Progenitor cell of endocrine pancreas (in vitro differentiated cells): ENCODE data around the gene TIGD3. TPM values are rescaled to one million over a fixed set of nuclear protein-coding genes. Genes with fewer than 3 reads are reported as not detected.

Experiments
- DNase-seq: peaks from one replicate; pipeline ENCODE4 v3.0.0; 2021; ENCODE audit warnings: low spot score; ENCODE audit not compliant: unreplicated experiment
- H3K27ac Mint-ChIP-seq: 2 replicates; pipeline ENCODE4 v1.8.0; 2021; ENCODE audit warnings: mild to moderate bottlenecking, moderate library complexity, mixed read lengths
- H3K27me3 Mint-ChIP-seq: 2 replicates; pipeline ENCODE4 v1.8.0; 2021; ENCODE audit warnings: mixed read lengths
- H3K36me3 Mint-ChIP-seq: 2 replicates; pipeline ENCODE4 v1.8.0; 2022; ENCODE audit warnings: mixed read lengths; ENCODE audit not compliant: insufficient read depth
- H3K4me1 Mint-ChIP-seq: 2 replicates; pipeline ENCODE4 v1.8.0; 2021; ENCODE audit warnings: low read depth, mixed read lengths
- H3K4me3 Mint-ChIP-seq: 2 replicates; pipeline ENCODE4 v1.8.0; 2021; ENCODE audit warnings: low read depth, mild to moderate bottlenecking, moderate library complexity, mixed read lengths
- H3K9me3 Mint-ChIP-seq: 2 replicates; pipeline ENCODE4 v1.8.0; 2021; ENCODE audit warnings: low read depth, mixed read lengths
- total RNA-seq: library from RNA; stranded (reverse); gene quantifications from 2 replicates; pipeline ENCODE4 v1.2.1, GENCODE V29; 2021
- TF ChIP-seq, protein P1 (sequence below): fragments of 200-600 bp; sonication (generic); IDR thresholded peaks from one replicate; pipeline ENCODE4 v1.5.0; 2021; ENCODE audit warnings: antibody characterized with exemption, mild to moderate bottlenecking; ENCODE audit not compliant: unreplicated experiment

The TIGD3 gene
- total RNA-seq, 1 donor from 2014 or later, result 3.0 TPM

- H3K27ac Mint-ChIP-seq, result peak overlapping the region; percentile 97
- TF ChIP-seq, protein P1, sequence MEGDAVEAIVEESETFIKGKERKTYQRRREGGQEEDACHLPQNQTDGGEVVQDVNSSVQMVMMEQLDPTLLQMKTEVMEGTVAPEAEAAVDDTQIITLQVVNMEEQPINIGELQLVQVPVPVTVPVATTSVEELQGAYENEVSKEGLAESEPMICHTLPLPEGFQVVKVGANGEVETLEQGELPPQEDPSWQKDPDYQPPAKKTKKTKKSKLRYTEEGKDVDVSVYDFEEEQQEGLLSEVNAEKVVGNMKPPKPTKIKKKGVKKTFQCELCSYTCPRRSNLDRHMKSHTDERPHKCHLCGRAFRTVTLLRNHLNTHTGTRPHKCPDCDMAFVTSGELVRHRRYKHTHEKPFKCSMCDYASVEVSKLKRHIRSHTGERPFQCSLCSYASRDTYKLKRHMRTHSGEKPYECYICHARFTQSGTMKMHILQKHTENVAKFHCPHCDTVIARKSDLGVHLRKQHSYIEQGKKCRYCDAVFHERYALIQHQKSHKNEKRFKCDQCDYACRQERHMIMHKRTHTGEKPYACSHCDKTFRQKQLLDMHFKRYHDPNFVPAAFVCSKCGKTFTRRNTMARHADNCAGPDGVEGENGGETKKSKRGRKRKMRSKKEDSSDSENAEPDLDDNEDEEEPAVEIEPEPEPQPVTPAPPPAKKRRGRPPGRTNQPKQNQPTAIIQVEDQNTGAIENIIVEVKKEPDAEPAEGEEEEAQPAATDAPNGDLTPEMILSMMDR, result no peak
- H3K4me3 Mint-ChIP-seq, result peak overlapping the region; percentile 50
- no peaks in the 10 kb centered on the region for H3K36me3 Mint-ChIP-seq
- no peaks in the 10 kb centered on the region for H3K9me3 Mint-ChIP-seq
- H3K27me3 Mint-ChIP-seq, result no peaks in the 10 kb centered on the region
- DNase-seq, result no peak
- H3K4me1 Mint-ChIP-seq, result peaks cover 32% of the 10 kb centered on the region
Measured at GRCh38 chr11:65381716-65382032, 27.1 kb downstream of the TIGD3 start.

DNA sequence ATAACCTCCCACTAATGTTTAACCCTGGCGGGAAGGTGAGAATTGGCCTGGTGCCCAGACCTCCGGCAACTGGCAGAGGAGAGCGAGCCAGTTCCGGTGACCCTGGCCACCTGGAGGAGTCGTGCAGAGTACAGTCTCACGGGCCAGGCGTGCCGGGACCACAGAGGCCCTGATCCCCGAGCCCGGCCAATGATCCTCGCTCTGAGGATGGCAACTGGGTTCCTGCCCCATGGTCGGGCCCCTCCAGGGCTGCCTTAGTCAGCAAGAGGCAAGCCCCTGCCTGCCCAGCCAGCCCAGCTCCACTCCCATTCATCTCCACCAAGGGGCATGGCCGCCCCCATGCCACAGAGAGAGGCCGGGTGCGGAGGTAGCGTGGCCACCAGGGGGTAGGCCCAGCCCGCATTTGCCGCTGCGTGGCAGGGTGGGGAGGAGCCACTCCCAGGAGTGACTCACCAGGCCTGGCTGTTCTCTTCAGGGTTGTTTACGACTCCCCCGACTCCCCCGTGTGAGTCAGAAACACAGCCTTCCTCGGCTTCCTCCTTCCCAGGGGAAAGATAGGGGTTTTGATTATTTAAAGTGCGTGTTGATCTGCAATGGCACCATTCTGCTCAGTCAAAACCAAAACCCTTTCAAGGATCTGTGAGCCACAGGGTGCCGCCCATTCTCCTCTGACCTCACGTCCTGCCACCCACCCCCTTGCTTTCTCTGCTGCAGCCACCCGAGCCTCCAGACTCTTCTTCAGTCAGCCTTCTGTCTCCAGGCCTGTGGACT lies 27.7 kb downstream of the TIGD3 start, which contains the start of gene SLC25A45:
Gene SLC25A45, minus strand, starts transcription at position 614 of the 771 bp plus-strand sequence. CDS start 695 bp downstream, outside the sequence.
- Mint-ChIP-seq H3K4me1 (peaks cover 33% of the 10 kb centered on the region), H3K36me3 (no peaks in the 10 kb centered on the region), H3K9me3 (no peaks in the 10 kb centered on the region), H3K27ac (peak within 1 kb of the TSS; percentile 97), H3K4me3 (peak within 1 kb of the TSS; percentile 50), H3K27me3 (no peaks in the 10 kb centered on the region)
- TF ChIP-seq, protein P1, result peak; percentile 67
- peak; percentile 58 for DNase-seq

DNA sequence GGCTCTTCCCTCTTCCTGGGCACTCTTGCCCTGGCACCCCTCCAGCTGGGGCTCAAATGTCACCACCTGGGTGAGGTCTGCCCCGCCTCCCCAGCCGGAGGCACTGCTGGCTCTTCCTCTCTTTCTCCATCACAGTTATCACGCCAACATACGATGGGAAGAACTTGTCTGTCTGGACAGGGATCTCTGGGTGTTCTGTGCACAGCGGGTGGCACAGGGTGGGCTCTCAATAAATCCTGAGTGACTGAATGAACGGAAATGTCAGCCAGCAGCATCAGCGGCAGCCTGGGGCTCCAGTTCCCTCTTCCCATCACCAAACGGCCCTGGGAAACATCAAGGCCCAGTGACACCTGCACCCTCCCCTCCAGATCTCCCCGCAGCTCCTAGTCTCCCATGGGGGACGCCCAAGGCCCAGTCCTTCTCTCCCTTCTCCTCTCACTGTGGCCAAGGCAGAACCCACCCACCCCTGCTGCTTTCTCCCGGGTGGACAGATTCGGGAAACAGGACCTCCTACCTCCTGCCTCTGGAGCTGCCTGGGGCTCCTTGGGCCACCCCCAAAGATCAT lies 28.3 kb downstream of the TIGD3 start:
- Mint-ChIP-seq H3K27ac (peak overlapping the region; percentile 97), H3K4me1 (peaks cover 32% of the 10 kb centered on the region), H3K9me3 (no peaks in the 10 kb centered on the region), H3K4me3 (peak overlapping the region; percentile 27), H3K27me3 (no peaks in the 10 kb centered on the region), H3K36me3 (no peaks in the 10 kb centered on the region)
- no peak for DNase-seq
- TF ChIP-seq, protein P1, result no peak

DNA sequence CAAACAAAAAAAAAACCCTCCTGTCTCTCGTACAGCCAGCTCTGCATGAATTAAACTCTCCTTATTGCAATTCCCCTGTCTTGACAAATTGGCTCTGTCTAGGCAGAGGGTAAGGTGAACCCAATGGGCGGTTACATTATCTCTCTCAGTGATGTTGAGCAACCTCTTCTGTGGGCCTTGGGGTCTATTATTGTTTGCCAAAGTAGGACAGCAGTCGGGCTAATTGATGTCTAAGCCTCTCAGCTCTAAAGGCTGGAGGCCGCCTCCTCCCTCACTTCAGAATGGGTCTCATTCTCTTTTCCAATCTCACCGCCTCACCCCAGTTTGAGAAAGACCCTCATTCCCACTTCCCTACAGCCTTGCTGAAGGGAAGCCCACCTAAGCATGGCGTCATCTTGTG lies 29.2 kb downstream of the TIGD3 start:
- Mint-ChIP-seq H3K27me3 (no peaks in the 10 kb centered on the region), H3K27ac (peak overlapping the region; percentile 6), H3K4me1 (peaks cover 28% of the 10 kb centered on the region), H3K36me3 (no peaks in the 10 kb centered on the region), H3K9me3 (no peaks in the 10 kb centered on the region), H3K4me3 (no peak overlapping the region)
- no peak for DNase-seq
- TF ChIP-seq, protein P1, result no peak

DNA sequence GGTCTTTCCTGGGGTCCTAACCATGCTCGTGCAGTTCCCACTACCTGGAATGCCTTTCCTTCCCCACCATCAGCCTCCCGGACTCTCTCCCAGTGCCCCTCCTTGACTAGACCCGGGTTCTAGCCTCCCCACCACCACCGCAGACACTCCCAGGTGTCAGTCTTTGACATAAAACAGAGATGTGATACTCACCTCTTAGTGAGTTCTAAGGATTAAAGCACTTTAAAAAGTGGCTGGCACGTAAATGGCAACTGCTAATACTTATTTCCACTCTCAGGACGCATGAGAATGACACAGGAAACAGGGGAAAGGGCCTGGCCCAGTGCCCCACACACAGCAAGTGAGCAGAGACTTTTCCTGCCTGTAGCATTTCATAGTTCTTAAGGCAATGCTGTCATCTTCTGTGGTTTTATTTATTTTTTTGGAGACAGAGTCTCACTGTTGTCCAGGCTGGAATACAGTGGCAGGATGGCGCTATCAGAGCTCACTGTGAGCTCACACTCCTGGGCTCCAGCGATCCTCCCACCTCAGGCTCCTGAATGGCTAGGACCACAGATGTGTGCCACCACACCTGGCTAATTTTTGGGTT lies 29.8 kb downstream of the TIGD3 start:
- H3K36me3 Mint-ChIP-seq, result no peaks in the 10 kb centered on the region
- H3K4me1 Mint-ChIP-seq, result peaks cover 31% of the 10 kb centered on the region
- no peaks in the 10 kb centered on the region for H3K9me3 Mint-ChIP-seq
- TF ChIP-seq, protein P1, result no peak
- no peaks in the 10 kb centered on the region for H3K27me3 Mint-ChIP-seq
- H3K4me3 Mint-ChIP-seq, result no peak overlapping the region
- DNase-seq, result no peak
- H3K27ac Mint-ChIP-seq, result no peak overlapping the region
